ENCODE measurements around the gene GPR108.

DNA sequence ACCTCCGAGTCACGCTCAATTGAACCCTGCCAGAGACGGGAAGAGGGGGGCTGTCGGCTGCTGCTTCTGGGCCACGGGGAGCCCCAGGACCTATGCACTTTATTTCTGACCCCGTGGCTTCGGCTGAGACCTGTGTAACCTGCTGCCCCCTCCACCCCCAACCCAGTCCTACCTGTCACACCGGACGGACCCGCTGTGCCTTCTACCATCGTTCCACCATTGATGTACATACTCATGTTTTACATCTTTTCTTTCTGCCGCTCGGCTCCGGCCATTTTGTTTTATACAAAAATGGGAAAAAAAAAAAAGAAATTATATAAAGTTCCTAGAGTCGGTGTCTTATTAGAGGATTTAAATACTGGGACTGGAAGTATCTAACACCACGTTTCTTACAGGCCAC lies 13.8 kb upstream of the GPR108 start:
- TF ChIP-seq CTCF (IDR thresholded peaks at IDR 0.05) (no peak), POLR2A (IDR thresholded peaks at IDR 0.05) (no peak)

Measured in thyroid gland (tissue), 4 donors.